HG03342 (cell line): Measurements from ENCODE around the gene TIMM13.

Experiments
- ATAC-seq: cut with Tn5 transposase; IDR thresholded peaks from one replicate; pipeline ENCODE4 v1.9.1; 2021; ENCODE audit warnings: mild to moderate bottlenecking, moderate library complexity; ENCODE audit not compliant: unreplicated experiment

TIMM13 gene

GRCh38 chr19:2387367-2388288, 39.8 kb downstream of the TIMM13 start:
- ATAC-seq, result no peak

- ATAC-seq, result no peak
These were observed 42.2 kb downstream of the TIMM13 start for GRCh38 chr19:2385053-2385721.

DNA sequence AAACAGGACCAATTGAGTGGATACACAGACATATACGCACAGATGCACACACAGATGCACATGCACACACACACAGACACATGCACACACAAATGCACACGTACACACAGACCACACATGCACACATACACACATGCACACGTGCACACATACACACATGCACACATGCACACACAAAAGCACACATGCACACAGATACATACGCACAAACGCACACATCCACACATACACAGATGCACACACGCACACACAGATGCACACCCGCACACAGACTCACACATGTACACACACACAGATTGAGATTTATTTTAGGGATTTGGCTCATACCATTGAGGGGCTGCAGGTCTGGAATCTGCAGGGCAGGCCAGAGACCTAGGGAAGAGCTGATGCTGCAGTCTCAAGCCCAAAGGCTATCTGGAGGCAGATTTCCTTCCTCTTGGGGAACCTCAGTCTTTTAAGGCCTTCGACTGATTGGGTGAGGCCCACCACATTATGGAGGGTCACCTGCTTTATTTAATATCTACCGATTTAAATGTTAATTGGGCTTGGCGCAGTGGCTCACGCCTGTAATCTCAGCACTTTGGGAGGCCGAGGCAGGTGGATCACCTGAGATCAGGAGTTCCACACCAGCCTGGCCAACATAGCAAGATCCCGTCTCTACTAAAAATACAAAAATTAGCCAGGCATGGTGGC, 44.7 kb downstream of the TIMM13 start:
- no peak for ATAC-seq

- no peak for ATAC-seq
These were observed 46.1 kb downstream of the TIMM13 start for GRCh38 chr19:2381148-2381820.

GRCh38 chr19:2380567-2380966, 46.8 kb downstream of the TIMM13 start:
- no peak for ATAC-seq

GRCh38 chr19:2376784-2377519, 50.4 kb downstream of the TIMM13 start:
- ATAC-seq, result no peak
